HL-60 (cell line): ENCODE measurements around the gene CWF19L2.

ENCODE experiments used
- DNase-seq, 2 experiments: peaks; one replicate each; pipeline ENCODE4 v3.0.0-alpha.2; 2010 to 2020; ENCODE audit warnings: low read depth in 1 of 2, low spot score in 1 of 2
- H3K27ac ChIP-seq: fragments of 250-450 bp; sonication (Bioruptor Pico); replicated peaks from 2 replicates; pipeline ENCODE4 v1.5.1; 2020; ENCODE audit warnings: mild to moderate bottlenecking, moderate library complexity
- H3K27me3 ChIP-seq: fragments of 250-450 bp; sonication (Bioruptor Pico); 2 replicates; pipeline ENCODE4 v1.5.1; 2021; ENCODE audit warnings: mild to moderate bottlenecking, moderate library complexity; ENCODE audit not compliant: insufficient read depth, poor library complexity, severe bottlenecking
- H3K4me3 ChIP-seq: replicated peaks from 2 replicates; pipeline ENCODE4 v1.5.1; 2011; ENCODE audit warnings: mild to moderate bottlenecking, control low read depth, low read length; ENCODE audit not compliant: insufficient read depth
- GABPA ChIP-seq: IDR thresholded peaks from 2 replicates; pipeline ENCODE4 v1.6.1; 2012; ENCODE audit warnings: low read depth
- POLR2AphosphoS5 ChIP-seq: IDR thresholded peaks from 2 replicates; pipeline ENCODE4 v1.6.1; 2012; ENCODE audit warnings: low read depth
- SPI1 ChIP-seq: IDR thresholded peaks from 2 replicates; pipeline ENCODE4 v1.6.1; 2012; ENCODE audit warnings: low read depth, mild to moderate bottlenecking, borderline replicate concordance
- TF ChIP-seq, protein P1 (sequence below): IDR thresholded peaks from one replicate; pipeline ENCODE4 v1.5.1; 2011; ENCODE audit warnings: low read length, control low read depth, inconsistent platforms; ENCODE audit not compliant: insufficient read depth
- TF ChIP-seq, protein P2 (sequence below): IDR thresholded peaks from 2 replicates; pipeline ENCODE4 v1.6.1; 2012; ENCODE audit warnings: low read depth; ENCODE audit not compliant: insufficient replicate concordance

Gene CWF19L2

DNA sequence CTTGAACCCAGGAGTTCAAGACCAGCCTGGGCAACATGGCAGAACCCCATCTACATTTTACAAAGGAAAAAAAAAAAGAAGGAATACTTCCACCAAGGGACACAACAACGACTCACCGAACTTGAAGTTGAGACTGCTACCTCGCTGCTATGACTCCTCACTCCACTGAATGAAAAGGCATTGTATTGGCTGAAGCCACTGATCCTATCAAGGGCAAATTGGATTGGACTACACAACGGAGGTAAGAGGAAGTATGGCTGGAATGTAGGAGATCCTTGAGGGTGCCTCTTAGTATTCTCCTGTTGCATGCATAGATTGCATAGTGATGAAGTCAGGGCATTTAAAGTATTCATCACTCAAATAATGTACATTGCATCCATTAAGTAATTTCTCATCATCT is 97.9 kb downstream of the CWF19L2 start:
- H3K4me3 ChIP-seq: no peak overlapping the region
- TF ChIP-seq GABPA (no peak), SPI1 (no peak)
- TF ChIP-seq, protein P1, sequence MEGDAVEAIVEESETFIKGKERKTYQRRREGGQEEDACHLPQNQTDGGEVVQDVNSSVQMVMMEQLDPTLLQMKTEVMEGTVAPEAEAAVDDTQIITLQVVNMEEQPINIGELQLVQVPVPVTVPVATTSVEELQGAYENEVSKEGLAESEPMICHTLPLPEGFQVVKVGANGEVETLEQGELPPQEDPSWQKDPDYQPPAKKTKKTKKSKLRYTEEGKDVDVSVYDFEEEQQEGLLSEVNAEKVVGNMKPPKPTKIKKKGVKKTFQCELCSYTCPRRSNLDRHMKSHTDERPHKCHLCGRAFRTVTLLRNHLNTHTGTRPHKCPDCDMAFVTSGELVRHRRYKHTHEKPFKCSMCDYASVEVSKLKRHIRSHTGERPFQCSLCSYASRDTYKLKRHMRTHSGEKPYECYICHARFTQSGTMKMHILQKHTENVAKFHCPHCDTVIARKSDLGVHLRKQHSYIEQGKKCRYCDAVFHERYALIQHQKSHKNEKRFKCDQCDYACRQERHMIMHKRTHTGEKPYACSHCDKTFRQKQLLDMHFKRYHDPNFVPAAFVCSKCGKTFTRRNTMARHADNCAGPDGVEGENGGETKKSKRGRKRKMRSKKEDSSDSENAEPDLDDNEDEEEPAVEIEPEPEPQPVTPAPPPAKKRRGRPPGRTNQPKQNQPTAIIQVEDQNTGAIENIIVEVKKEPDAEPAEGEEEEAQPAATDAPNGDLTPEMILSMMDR: no peak
- TF ChIP-seq, protein P2, sequence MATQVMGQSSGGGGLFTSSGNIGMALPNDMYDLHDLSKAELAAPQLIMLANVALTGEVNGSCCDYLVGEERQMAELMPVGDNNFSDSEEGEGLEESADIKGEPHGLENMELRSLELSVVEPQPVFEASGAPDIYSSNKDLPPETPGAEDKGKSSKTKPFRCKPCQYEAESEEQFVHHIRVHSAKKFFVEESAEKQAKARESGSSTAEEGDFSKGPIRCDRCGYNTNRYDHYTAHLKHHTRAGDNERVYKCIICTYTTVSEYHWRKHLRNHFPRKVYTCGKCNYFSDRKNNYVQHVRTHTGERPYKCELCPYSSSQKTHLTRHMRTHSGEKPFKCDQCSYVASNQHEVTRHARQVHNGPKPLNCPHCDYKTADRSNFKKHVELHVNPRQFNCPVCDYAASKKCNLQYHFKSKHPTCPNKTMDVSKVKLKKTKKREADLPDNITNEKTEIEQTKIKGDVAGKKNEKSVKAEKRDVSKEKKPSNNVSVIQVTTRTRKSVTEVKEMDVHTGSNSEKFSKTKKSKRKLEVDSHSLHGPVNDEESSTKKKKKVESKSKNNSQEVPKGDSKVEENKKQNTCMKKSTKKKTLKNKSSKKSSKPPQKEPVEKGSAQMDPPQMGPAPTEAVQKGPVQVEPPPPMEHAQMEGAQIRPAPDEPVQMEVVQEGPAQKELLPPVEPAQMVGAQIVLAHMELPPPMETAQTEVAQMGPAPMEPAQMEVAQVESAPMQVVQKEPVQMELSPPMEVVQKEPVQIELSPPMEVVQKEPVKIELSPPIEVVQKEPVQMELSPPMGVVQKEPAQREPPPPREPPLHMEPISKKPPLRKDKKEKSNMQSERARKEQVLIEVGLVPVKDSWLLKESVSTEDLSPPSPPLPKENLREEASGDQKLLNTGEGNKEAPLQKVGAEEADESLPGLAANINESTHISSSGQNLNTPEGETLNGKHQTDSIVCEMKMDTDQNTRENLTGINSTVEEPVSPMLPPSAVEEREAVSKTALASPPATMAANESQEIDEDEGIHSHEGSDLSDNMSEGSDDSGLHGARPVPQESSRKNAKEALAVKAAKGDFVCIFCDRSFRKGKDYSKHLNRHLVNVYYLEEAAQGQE: no peak
- H3K27ac ChIP-seq: no peak overlapping the region
- DNase-seq: no peak
- H3K27me3 ChIP-seq: no peaks in the 10 kb centered on the region

DNA sequence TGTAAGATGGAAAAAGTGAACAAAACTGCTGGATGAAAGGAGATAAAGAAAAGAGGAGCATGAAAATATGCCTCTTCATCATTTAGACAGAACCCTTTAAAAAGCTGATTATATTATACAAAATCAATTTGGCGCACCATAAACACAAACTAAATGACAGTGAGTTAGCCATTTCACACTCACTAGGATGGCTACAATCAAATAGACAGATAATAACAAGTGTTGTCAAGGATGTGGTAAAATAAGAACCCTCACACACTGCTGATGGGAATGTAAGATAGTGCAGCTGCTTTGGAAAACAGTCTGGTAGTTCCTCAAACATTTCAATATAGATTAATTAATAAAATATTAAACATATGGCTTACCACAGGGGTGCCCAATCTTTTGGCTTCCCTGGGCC is 99.7 kb downstream of the CWF19L2 start:
- TF ChIP-seq GABPA (no peak), POLR2AphosphoS5 (no peak)
- TF ChIP-seq, protein P2: no peak
- Histone ChIP-seq H3K27ac (no peak overlapping the region; the same call in 1 of the 2 replicates), H3K27me3 (no peaks in the 10 kb centered on the region), H3K4me3 (no peak overlapping the region)
- no peak for DNase-seq

DNA sequence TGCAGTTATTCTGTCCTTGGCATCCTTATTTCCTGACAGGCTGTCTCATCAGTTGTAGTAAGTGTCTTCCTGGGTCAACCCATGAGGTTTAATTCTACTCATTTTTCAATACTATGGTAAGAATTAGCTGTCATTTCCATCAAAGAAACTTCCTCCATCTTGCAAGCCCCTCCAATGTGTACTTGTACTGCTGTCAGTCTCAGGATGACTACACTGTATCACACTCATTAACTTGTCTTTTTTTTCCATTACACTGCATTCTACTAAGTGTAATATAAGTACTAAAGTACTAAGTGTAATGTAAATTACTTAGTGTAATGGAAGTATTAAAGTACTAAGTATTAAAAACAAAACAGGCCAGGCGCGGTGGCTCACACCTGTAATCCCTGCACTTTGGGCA is 102.8 kb downstream of the CWF19L2 start:
- Histone ChIP-seq H3K27ac (no peak overlapping the region), H3K27me3 (no peaks in the 10 kb centered on the region), H3K4me3 (no peak overlapping the region)
- no peak for DNase-seq
- no peak for TF ChIP-seq GABPA

DNA sequence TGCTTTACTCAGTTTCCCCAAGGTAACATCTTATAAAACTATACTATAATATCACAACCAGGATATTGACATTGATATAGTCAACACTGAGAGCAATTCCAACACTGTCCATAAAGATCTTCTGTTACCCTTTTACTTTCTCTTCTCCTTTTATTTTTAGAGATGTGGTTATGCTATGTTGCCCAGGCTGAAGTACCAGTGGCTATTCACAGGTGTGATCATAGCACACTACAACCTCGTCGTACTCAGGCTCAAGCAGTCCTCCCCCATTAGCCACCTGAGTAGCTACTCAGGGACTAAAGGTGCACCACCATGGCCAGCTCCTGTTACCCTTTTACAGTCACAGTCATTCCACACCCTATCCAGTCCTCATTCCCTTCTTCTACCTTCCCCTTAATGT is 119.7 kb downstream of the CWF19L2 start:
- Histone ChIP-seq H3K27ac (no peak overlapping the region), H3K27me3 (no peaks in the 10 kb centered on the region), H3K4me3 (no peak overlapping the region)
- TF ChIP-seq, protein P2: no peak
- TF ChIP-seq GABPA (no peak), POLR2AphosphoS5 (no peak), SPI1 (no peak)
- TF ChIP-seq, protein P1: no peak
- DNase-seq: no peak
